ENCODE data around the gene AADACL4.

DNA sequence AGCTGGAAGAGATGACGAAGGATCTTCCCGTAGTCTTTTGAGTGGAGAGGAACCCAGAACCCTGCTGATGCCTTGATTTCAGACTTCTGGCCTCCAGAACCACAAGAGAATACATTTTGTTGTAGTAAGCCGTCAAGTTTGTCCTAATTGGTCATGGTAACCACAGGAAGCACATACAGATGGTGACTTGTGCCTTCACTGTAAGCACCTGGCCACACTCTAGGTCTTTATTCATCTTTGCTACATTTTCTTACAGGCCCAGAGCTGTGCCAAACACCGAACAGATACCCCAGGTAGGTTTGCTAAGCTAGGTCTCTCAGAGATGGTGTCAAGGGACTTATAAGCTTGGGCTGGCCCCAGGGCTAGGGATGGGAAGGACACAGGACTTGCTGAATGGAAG is 30.7 kb upstream of the AADACL4 start:
- TF ChIP-seq ZNF184 (tag by site-specific recombination; IDR thresholded peaks at IDR 0.05) (no peak), ZNF24 (tag by site-specific recombination; IDR thresholded peaks at IDR 0.05) (no peak), SP2 (tag by site-specific recombination; IDR thresholded peaks at IDR 0.05) (no peak), ZSCAN18 (tag by site-specific recombination; IDR thresholded peaks at IDR 0.05) (no peak), ZBTB17 (tag by site-specific recombination; IDR thresholded peaks at IDR 0.05) (no peak), ZFP37 (tag by site-specific recombination; IDR thresholded peaks at IDR 0.05) (no peak), CTCF (tag by site-specific recombination; IDR thresholded peaks at IDR 0.05) (no peak)
